VCaP (cell line): ENCODE data around the gene TYROBP.
A peak's percentile ranks its signal among the peaks of the same experiment; 100 is the strongest.

ENCODE experiments used
- H3K27ac ChIP-seq: fragments of 450-650 bp; 2 replicates; pipeline ENCODE4 v1.5.1; 2017
- TF ChIP-seq, protein P1 (sequence below): fragments of 450-650 bp; conservative IDR thresholded peaks from 2 replicates; pipeline ENCODE4 v1.5.1; 2017; ENCODE audit warnings: mild to moderate bottlenecking, moderate library complexity

The TYROBP gene

DNA sequence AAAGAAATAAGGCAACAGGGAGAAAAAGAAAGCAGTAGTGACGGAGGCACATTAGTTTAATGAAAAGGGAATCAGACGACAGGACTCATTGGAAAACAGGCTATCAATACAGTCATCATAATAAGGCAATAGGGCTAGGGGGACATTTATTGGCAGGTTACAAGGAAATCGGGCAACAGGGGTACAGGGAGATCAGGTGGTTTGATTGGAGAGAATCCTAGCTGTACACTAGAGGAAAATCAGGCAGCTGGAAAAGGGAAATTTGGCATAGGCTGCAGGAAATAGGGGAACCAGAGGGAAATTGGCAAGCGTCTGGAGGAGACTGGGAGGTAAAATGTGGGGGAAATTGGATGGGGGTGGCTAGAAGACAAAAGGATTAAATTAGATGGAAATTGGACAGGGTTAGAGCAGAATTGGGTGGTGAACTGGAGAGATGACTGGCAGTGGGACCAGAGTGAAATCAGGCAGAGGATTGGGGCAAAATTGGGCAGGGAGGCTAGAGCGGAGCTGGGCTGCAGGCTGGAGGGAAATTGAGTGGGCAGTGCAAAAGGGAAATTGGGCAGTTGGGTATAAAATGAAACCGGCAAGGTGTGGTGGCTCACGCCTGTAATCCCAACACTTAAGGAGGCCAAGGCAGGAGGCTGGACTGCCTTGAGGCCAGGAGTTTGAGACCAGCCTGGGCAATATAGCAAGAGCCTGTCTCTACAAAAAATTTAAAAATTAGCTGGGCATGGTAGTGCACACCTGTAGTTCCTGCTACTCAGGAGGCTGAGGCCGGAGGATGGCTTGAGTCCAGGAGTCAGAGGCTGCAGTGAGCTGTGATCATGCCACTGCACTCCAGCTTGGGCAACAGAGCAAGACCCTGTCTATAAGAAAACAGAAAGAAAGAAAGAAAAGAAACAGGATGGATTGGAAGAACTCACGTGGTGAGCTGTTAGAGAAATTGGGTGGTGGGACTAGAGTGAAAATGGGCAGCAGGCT lies 35.5 kb upstream of the TYROBP start:
- TF ChIP-seq, protein P1, sequence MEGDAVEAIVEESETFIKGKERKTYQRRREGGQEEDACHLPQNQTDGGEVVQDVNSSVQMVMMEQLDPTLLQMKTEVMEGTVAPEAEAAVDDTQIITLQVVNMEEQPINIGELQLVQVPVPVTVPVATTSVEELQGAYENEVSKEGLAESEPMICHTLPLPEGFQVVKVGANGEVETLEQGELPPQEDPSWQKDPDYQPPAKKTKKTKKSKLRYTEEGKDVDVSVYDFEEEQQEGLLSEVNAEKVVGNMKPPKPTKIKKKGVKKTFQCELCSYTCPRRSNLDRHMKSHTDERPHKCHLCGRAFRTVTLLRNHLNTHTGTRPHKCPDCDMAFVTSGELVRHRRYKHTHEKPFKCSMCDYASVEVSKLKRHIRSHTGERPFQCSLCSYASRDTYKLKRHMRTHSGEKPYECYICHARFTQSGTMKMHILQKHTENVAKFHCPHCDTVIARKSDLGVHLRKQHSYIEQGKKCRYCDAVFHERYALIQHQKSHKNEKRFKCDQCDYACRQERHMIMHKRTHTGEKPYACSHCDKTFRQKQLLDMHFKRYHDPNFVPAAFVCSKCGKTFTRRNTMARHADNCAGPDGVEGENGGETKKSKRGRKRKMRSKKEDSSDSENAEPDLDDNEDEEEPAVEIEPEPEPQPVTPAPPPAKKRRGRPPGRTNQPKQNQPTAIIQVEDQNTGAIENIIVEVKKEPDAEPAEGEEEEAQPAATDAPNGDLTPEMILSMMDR = no peak
- H3K27ac ChIP-seq = no peak overlapping the region

DNA sequence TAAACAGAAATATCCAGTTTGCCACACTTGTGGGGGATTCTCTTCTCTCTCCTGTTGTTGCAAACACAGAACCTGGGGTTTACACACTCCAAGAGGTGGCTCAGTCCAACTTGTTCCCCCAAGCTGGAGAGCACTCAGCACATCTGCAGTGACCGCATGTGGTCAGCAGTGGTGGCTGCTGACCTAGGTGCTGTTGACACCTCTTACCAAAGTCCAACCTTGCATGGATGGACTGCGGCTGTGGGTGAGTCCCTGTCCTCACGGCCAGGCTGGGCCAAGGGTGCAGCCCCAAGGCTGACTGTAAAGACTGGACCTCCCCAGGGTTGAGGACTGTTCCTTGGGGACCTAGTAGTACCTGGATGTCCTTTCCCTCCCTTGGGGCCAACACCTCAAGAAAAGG lies 34.1 kb upstream of the TYROBP start:
- no peak overlapping the region; the same call in 1 of the 2 replicates for H3K27ac ChIP-seq
- TF ChIP-seq, protein P1 = no peak

DNA sequence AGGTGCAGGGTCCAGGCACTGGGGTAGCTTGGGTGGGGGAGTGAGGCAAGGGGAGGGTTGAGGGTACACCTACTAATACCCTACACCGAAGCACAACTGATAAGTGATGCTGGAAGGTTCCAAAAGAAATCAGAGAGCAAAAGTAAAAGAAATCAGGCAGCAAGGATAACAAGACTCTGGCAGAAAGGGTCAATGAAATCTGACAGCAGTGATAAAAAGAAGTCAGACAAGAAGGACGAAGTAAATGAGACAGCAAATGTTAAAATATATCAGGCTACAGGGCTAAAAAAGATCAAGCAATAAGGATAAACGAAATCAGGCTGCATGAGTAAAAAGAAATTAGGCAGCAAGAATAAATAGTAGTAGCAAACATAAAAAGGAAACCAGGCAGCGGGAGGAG lies 32.7 kb upstream of the TYROBP start:
- TF ChIP-seq, protein P1 = no peak
- peak overlapping the region; percentile 41 for H3K27ac ChIP-seq

DNA sequence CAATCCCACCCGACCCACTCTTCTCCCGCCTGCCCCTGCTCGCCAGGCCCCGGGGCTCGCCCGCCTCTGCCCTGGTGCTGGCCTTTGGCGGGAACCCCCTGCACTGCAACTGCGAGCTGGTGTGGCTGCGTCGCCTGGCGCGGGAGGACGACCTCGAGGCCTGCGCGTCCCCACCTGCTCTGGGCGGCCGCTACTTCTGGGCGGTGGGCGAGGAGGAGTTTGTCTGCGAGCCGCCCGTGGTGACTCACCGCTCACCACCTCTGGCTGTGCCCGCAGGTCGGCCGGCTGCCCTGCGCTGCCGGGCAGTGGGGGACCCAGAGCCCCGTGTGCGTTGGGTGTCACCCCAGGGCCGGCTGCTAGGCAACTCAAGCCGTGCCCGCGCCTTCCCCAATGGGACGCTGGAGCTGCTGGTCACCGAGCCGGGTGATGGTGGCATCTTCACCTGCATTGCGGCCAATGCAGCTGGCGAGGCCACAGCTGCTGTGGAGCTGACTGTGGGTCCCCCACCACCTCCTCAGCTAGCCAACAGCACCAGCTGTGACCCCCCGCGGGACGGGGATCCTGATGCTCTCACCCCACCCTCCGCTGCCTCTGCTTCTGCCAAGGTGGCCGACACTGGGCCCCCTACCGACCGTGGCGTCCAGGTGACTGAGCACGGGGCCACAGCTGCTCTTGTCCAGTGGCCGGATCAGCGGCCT lies 32.1 kb upstream of the TYROBP start:
- TF ChIP-seq, protein P1 = no peak
- H3K27ac ChIP-seq = peak overlapping the region; percentile 41

DNA sequence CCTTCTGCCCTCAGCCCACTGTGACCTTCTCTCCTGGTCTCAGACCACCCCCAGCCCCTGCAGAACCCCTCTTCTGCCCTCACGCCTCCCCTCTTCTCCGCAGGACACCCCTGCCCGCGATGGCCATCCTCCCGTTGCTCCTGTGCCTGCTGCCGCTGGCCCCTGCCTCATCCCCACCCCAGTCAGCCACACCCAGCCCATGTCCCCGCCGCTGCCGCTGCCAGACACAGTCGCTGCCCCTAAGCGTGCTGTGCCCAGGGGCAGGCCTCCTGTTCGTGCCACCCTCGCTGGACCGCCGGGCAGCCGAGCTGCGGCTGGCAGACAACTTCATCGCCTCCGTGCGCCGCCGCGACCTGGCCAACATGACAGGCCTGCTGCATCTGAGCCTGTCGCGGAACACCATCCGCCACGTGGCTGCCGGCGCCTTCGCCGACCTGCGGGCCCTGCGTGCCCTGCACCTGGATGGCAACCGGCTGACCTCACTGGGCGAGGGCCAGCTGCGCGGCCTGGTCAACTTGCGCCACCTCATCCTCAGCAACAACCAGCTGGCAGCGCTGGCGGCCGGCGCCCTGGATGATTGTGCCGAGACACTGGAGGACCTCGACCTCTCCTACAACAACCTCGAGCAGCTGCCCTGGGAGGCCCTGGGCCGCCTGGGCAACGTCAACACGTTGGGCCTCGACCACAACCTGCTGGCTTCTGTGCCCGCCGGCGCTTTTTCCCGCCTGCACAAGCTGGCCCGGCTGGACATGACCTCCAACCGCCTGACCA lies 31.4 kb upstream of the TYROBP start:
- TF ChIP-seq, protein P1 = no peak
- H3K27ac ChIP-seq = peak overlapping the region; percentile 41; the same call in 1 of the 2 replicates

DNA sequence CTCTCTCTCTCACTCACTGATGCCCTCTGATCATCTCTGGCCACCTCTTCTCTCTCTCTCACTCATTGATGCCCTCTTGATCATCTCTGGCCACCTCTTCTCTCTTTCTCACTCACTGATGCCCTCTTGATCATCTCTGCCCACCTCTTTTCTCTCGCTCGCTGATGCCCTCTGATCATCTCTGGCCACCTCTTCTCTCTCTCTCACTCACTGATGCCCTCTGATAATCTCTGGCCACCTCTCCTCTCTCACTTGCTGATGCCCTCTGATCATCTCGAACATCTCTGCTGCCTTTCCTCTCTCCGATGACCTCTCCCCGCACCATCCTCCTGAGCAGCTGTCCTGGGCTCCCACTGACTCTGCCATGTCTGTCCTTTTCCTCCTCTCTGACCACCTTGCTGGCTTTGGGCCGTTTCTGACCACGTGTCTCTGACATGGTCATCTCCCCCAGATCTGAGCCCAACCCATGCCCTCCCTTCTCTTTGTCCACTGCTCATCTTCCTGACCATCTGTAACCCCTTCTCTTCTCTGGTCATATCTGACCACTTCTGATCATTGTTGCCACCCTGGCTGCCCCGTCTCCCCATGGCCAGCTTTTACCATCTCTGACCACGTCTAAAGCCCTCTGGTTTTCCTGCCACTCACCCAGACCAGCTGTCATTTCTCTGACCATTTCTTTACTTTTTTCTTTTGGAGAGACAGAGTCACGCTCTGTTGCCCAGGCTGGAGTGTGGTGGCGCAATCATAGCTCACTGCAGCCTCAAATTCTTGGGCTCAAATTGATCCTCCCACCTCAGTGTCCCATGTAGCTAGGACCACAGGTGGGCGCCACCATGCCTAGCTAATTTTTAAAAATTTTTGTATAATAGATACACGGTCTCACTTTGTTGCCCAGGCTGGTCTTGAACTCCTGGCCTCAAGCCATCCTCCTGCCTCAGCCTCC lies 30.5 kb upstream of the TYROBP start:
- TF ChIP-seq, protein P1 = no peak
- H3K27ac ChIP-seq = peak overlapping the region; percentile 82; the same call in 1 of the 2 replicates
